ENCODE results near the gene ELOVL6.
"Not testable (repeated sequence)": the region's sequence is repeated elsewhere in the genome, so short reads cannot be mapped to it uniquely, and the experiment has no call there.

ELOVL6 gene

GRCh38 chr4:110198435-110199416 lies at the start of gene ELOVL6:
Gene ELOVL6, minus strand, starts transcription at chr4:110198615. Its CDS starts 280 bp downstream, at chr4:110198335.
- DNase-seq (ENCODE audit: low read depth): peak; percentile 94

- DNase-seq (ENCODE audit: low read depth): no peak
Measured at GRCh38 chr4:110248100-110248499, 49.7 kb upstream of the ELOVL6 start.

DNA sequence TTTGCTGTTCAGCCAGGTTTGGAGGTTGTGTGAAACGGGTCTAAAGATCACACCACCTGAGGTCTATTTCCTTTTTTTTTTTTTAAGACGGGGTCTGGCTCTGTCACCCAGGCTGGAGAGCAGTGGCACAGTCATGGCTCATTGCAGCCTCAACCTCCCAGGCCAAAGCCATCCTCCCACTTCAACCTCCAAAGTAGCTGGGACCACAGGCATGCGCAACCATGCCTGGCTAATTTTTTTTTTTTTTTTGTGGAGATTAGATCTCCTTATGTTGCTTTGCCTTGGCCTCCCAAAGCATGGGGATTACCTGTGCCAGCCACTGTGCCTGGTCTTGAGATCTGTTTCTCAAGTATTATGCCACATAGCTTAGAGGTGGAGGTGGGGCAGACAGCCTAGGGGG lies 49.2 kb upstream of the ELOVL6 start:
- peak; percentile 4 for DNase-seq (ENCODE audit: low read depth)

GRCh38 chr4:110245577-110245976 lies 47.2 kb upstream of the ELOVL6 start:
- peak; percentile 63 for DNase-seq (ENCODE audit: low read depth)

DNA sequence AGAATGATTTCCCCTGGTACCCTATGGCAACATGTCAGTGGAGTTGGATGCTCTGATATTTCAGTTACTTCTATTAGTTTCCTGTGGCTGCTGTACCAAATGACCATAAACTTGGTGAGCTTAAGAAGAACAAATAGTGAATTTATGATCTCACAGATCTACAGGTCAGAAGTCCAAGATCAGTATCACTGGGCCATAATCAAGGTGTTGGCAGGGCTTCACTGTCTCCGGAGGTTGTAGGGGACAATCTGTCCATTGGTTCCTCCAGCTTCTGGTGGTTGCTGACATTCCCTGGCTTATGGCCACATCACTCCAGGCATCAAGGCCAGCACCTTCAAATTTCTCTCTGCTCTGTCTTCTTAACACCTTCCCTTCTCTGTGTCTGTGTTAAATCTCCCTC lies 37.9 kb upstream of the ELOVL6 start:
- no peak for DNase-seq (ENCODE audit: low read depth)

- not testable (repeated sequence) for DNase-seq (ENCODE audit: low read depth)
Measured at GRCh38 chr4:110233581-110233980, 35.2 kb upstream of the ELOVL6 start.

DNA sequence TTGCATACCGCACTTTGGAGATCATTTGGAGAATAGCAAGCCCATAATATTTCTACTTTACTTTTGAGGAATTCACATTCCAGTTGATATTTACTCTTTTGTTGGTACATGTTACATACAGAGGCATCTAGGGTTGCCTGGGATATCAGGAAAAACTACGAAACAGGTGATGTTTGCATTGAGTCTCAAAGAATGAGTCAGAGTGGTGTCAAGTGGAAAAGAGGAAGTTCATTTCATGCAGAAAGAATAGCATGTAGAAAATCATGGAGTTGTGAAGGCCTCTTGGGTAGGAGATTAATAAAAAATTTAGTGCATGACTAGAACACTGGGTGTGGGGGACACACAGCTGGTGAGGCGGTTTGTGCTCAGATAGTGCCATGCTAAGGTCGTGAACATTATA lies 33.5 kb upstream of the ELOVL6 start:
- DNase-seq (ENCODE audit: low read depth): no peak

- no peak for DNase-seq (ENCODE audit: low read depth)
Measured at GRCh38 chr4:110229266-110229665, 30.9 kb upstream of the ELOVL6 start.

DNA sequence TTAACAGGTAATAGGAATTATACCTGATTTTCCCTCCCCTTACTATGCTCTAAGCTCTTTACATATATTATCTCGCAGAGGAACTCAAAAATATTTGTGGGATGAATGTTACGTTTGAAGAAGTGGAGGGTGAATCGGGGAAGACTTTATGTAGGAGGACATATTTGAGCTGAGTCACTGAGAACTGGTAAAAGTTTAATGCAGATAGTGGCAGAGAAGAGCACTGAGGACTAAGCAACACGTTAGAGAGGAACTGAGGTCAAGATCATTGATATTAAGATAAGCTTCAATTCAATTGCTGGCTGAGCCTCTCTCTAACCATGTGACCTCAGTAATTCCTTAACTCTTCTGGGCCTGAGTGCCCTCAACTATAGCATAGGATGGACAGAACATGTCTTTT lies 26.4 kb upstream of the ELOVL6 start:
- peak; percentile 64 for DNase-seq (ENCODE audit: low read depth)

DNA sequence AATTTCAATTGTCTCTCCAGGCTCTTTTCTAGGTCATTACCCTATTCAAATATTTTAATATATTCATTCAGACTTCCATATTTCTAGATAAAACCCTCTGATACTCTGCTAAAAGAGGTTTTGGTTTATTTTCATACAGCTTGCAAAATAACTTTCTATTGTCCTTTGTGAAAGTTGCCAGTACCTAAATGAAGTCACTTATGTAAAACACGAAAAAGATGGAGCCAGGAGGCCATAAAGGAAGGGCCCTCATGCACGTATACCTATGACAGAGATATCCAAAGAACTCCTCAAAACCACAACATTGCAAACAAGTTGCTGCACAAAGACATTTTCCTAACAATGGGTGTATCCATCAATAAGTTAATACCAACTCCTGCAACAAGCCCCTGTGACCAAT lies 25.7 kb upstream of the ELOVL6 start:
- no peak for DNase-seq (ENCODE audit: low read depth)

- not testable (repeated sequence) for DNase-seq (ENCODE audit: low read depth)
Measured at GRCh38 chr4:110218935-110219334, 20.5 kb upstream of the ELOVL6 start.

- not testable (repeated sequence) for DNase-seq (ENCODE audit: low read depth)
Measured at GRCh38 chr4:110217181-110217580, 18.8 kb upstream of the ELOVL6 start.

GRCh38 chr4:110216129-110216528 lies 17.7 kb upstream of the ELOVL6 start:
- DNase-seq (ENCODE audit: low read depth): peak; percentile 38

- no peak for DNase-seq (ENCODE audit: low read depth)
Measured at GRCh38 chr4:110211770-110212061, 13.3 kb upstream of the ELOVL6 start.

DNA sequence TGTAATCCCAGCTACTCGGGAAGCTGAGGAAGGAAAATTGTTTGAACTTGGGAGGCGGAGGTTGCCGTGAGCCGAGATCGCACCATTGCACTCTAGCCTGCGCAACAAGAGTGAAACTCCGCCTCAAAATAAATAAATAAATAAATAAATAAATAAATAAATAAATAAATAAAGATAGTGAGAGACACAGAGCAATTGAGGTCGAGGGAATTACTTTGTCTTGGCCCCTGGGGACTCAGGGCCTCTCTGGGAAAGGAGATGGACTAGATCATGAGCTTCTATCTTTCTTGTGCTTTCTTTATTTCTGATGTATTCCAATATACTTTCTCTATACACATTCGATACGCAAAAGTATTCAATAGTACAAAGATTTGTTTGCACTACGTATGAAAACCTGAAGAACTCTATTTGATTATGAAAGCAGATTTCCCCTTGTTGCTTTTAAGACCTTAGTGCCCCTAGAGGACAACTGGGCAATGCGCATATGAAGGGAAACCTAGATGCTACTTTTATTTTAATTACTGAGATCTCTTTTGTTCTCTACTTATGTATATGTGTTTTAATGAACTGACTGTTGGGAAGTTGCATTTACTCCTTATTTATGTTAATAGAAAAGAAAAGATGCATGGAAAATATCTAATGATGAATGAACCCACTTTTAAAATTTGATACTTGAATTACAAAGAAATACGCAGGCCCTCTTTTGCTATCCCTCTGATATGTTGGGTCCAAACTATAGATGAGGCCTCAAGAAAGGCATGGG lies 12.8 kb upstream of the ELOVL6 start:
- DNase-seq (ENCODE audit: low read depth): peak; percentile 63

GRCh38 chr4:110208419-110208818 lies 10.0 kb upstream of the ELOVL6 start:
- DNase-seq (ENCODE audit: low read depth): peak; percentile 62

GRCh38 chr4:110207233-110207632 lies 8.8 kb upstream of the ELOVL6 start:
- no peak for DNase-seq (ENCODE audit: low read depth)

DNA sequence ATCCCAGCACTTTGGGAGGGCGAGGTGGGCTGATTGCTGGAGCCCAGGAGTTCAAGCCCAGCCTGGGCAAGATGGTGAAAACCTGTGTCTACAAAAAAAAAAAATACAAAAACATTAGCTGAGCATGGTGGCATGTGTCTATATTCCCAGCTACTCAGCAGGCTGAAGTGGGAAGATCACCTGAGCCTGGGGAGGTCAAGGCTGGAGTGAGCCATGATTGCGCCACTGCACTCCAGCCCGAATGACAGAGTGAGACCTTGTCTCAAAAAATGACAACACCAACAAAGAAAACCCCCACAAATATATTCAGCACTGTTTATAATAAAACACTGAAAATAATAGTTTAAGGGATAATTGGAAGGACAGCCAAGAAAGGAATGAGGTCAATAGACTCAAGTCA lies 3.6 kb upstream of the ELOVL6 start:
- no peak for DNase-seq (ENCODE audit: low read depth)

- no peak for DNase-seq (ENCODE audit: low read depth)
Measured at GRCh38 chr4:110201502-110201901, 3.1 kb upstream of the ELOVL6 start.

DNA sequence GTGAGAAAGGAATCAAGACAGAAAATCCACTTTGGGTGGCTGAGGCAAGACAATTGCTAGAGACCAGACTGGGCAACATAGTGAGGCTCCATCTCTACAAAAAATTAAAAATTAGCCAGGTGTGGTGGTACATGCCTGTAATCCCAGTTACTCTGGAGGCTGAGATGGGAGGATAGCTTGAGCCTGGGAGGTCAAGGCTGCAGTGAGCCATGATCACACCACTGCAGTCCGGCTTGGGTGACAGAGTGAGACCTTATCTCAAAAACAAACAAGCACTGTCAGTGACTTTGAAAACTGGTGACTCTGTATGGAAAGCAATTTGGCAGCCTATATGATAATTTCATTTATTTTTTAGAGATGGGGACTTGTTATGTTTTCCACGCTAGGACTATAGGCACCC lies 2.3 kb upstream of the ELOVL6 start:
- DNase-seq (ENCODE audit: low read depth): no peak

- no peak for DNase-seq (ENCODE audit: low read depth)
Measured at GRCh38 chr4:110198049-110198434, 373 bp downstream of the ELOVL6 start.

DNA sequence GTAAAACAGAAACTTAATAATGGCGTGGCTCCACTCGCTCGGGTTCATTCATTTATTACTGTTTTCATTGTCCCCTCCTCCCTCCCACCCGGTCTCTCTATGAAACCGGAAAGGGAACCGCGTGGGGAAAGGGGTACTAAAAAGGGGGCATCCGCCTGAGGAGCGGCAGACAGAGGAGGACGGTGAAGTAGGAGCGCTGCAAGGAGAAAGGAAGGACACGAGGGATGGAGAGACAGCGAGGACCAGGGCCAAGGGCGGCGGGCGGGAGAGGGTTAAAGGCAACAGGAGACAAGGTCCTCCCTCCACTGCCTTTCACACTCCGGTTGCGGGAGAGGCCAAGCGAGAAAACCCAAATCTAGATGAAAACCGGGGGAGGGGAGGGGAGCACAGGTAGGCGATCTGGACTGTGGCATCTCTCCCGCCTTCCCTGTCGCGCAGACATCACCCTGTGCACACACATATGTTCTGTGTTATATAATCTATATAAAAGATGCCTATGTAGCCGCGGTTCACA lies 829 bp downstream of the ELOVL6 start:
- peak; percentile 37 for DNase-seq (ENCODE audit: low read depth)

Data from amniotic epithelial cell (primary cell).